ENCODE measurements around the gene SDC3. TPM values are rescaled to one million over a fixed set of nuclear protein-coding genes. Genes with fewer than 3 reads are reported as not detected.
A peak's percentile ranks its signal among the peaks of the same experiment; 100 is the strongest.
"Not testable (repeated sequence)": the region's sequence is repeated elsewhere in the genome, so short reads cannot be mapped to it uniquely, and the experiment has no call there.

The SDC3 gene
- total RNA-seq, 1 donor from 2014 or later, result 2.4 TPM

GRCh38 chr1:30870656-30871055, 37.9 kb downstream of the SDC3 start:
- FAIRE-seq, result no peak
- TF ChIP-seq, protein P1, sequence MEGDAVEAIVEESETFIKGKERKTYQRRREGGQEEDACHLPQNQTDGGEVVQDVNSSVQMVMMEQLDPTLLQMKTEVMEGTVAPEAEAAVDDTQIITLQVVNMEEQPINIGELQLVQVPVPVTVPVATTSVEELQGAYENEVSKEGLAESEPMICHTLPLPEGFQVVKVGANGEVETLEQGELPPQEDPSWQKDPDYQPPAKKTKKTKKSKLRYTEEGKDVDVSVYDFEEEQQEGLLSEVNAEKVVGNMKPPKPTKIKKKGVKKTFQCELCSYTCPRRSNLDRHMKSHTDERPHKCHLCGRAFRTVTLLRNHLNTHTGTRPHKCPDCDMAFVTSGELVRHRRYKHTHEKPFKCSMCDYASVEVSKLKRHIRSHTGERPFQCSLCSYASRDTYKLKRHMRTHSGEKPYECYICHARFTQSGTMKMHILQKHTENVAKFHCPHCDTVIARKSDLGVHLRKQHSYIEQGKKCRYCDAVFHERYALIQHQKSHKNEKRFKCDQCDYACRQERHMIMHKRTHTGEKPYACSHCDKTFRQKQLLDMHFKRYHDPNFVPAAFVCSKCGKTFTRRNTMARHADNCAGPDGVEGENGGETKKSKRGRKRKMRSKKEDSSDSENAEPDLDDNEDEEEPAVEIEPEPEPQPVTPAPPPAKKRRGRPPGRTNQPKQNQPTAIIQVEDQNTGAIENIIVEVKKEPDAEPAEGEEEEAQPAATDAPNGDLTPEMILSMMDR (IDR thresholded peaks at IDR 0.05; ENCODE audit: insufficient read depth, low read length, severe bottlenecking), result no peak

DNA sequence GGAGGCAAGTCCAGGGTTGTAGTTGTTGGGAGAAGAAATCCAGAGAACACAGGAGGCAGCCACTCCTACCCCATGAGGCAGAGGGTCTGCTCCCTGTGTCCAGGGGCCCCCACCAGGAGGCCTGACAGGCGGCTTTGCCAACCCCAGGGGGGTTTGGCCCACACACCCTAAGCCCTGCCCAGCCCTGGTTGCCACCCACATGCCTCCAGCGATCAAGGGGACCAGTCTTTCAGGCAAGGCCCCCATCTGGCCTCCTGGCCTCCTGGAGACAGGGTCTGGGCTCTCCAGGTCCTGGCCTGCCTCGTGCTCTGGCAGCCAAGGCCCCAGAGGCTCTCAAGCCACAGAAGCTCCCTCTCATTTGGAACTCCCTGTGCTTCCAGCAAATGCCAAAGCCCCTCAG, 38.5 kb downstream of the SDC3 start:
- H3K36me3 ChIP-seq (ENCODE audit: control insufficient read depth, insufficient read depth, low read length), result peaks cover 8% of the 10 kb centered on the region
- H3K27me3 ChIP-seq (ENCODE audit: control insufficient read depth, insufficient read depth, low read length), result no peaks in the 10 kb centered on the region
- FAIRE-seq, result no peak
- no peak for DNase-seq (ENCODE audit: low read depth)
- H3K4me3 ChIP-seq (ENCODE audit: low read depth, low read length), result no peak overlapping the region
- TF ChIP-seq, protein P1 (IDR thresholded peaks at IDR 0.05; ENCODE audit: insufficient read depth, low read length, severe bottlenecking), result no peak

More at GRCh38 chr1:30870656-30871055, 37.9 kb downstream of the SDC3 start:
- H3K27me3 ChIP-seq (ENCODE audit: control insufficient read depth, insufficient read depth, low read length), result no peaks in the 10 kb centered on the region
- no peak overlapping the region for H3K4me3 ChIP-seq (ENCODE audit: low read depth, low read length)
- no peak for DNase-seq (ENCODE audit: low read depth)
- peaks cover 8% of the 10 kb centered on the region for H3K36me3 ChIP-seq (ENCODE audit: control insufficient read depth, insufficient read depth, low read length)

DNA sequence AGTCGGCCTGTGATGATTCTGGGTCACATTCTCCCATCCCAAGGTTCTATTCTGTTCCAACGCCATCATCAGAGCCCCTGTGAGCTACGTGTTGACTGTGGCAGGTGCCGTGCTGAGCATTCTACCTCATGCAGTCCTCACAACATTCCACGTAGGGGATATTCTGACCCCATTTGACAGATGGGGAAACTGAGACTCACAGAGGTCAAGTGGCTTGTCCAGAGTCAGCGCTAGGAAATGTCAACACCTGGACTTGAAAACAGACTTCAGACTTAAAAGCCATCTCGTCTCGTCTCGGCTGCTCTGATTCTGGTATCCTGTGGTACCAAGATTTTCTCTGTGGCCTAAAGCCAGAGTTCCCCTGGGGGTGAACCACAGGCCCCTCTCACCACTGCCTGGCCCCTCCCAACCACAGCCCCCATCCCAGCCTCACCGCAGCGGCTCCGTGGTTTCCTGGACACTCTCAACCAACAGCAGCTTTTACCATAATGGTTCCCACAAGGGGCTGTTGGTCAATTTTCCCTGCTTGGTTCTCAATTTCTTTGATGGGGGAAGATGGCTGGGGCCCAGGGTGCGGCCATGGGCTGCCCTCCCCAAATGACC, 39.6 kb downstream of the SDC3 start:
- DNase-seq (ENCODE audit: low read depth) (no peak), FAIRE-seq (no peak)
- TF ChIP-seq, protein P1 (IDR thresholded peaks at IDR 0.05; ENCODE audit: insufficient read depth, low read length, severe bottlenecking), result no peak

DNA sequence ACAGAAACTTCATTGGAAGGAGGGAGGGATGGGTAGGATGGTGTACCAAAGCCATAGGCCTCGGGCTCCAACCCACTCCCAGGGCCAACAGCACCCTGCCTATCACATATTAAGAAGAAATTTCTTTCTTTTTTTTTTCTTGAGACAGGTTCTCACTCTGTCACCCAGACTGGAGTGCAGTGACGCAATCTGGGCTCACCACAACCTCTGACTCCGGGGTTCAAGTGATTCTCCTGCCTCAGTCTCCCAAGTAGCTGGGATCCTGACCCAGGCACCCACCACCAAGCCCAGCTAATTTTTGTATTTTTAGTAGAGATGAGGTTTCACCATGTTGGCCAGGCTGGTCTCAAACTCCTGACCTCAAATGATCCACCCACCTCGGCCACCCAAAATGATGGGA, 40.5 kb downstream of the SDC3 start:
- not testable (repeated sequence) for H3K27me3 ChIP-seq (ENCODE audit: control insufficient read depth, insufficient read depth, low read length); DNase-seq (ENCODE audit: low read depth); H3K36me3 ChIP-seq (ENCODE audit: control insufficient read depth, insufficient read depth, low read length); H3K4me3 ChIP-seq (ENCODE audit: low read depth, low read length); FAIRE-seq

More for the DNA sequence above, 39.6 kb downstream of the SDC3 start:
- H3K4me3 ChIP-seq (ENCODE audit: low read depth, low read length), result no peak overlapping the region
- H3K27me3 ChIP-seq (ENCODE audit: control insufficient read depth, insufficient read depth, low read length), result peaks cover 1% of the 10 kb centered on the region
- peaks cover 7% of the 10 kb centered on the region for H3K36me3 ChIP-seq (ENCODE audit: control insufficient read depth, insufficient read depth, low read length)

- no peak for FAIRE-seq
- no peak for DNase-seq (ENCODE audit: low read depth)
- H3K4me3 ChIP-seq (ENCODE audit: low read depth, low read length), result no peak overlapping the region
- TF ChIP-seq, protein P1 (IDR thresholded peaks at IDR 0.05; ENCODE audit: insufficient read depth, low read length, severe bottlenecking), result no peak
- peaks cover 1% of the 10 kb centered on the region for H3K27me3 ChIP-seq (ENCODE audit: control insufficient read depth, insufficient read depth, low read length)
- peaks cover under 1% of the 10 kb centered on the region for H3K36me3 ChIP-seq (ENCODE audit: control insufficient read depth, insufficient read depth, low read length)
Observed at GRCh38 chr1:30867537-30867936, 41.0 kb downstream of the SDC3 start.

GRCh38 chr1:30866594-30866993, 42.0 kb downstream of the SDC3 start:
- Histone ChIP-seq H3K36me3 (ENCODE audit: control insufficient read depth, insufficient read depth, low read length) (no peaks in the 10 kb centered on the region), H3K27me3 (ENCODE audit: control insufficient read depth, insufficient read depth, low read length) (peaks cover 1% of the 10 kb centered on the region), H3K4me3 (ENCODE audit: low read depth, low read length) (no peak overlapping the region)
- FAIRE-seq (peak; percentile 28), DNase-seq (ENCODE audit: low read depth) (no peak)
- TF ChIP-seq, protein P1 (IDR thresholded peaks at IDR 0.05; ENCODE audit: insufficient read depth, low read length, severe bottlenecking), result no peak

Data from bronchial epithelial cell (primary cell).